SK-N-SH treated with all-trans-retinoic acid at 6 μM for 48 hours (cell line): ENCODE data around the gene CPNE4.

Experiments
- ARNTL ChIP-seq: fragments of 450-650 bp; formaldehyde crosslinking; IDR thresholded peaks from 2 replicates; pipeline ENCODE4 v1.5.0; 2020; ENCODE audit warnings: low read depth, mild to moderate bottlenecking, moderate library complexity, borderline replicate concordance
- CSDC2 ChIP-seq: fragments of 250-450 bp; sonication (Bioruptor Pico); IDR thresholded peaks from 2 replicates; pipeline ENCODE4 v1.5.0; 2020; ENCODE audit warnings: mild to moderate bottlenecking, moderate library complexity
- GLIS3 ChIP-seq: fragments of 250-450 bp; sonication (Bioruptor Pico); IDR thresholded peaks from 2 replicates; pipeline ENCODE4 v1.5.0; 2020; ENCODE audit warnings: mild to moderate bottlenecking, moderate library complexity
- RARB ChIP-seq: fragments of 250-450 bp; sonication (Bioruptor Pico); IDR thresholded peaks from 2 replicates; pipeline ENCODE4 v1.8.0; 2021; ENCODE audit warnings: mild to moderate bottlenecking, moderate library complexity
- TCF4 ChIP-seq: fragments of 250-450 bp; sonication (Bioruptor Pico); IDR thresholded peaks from 2 replicates; pipeline ENCODE4 v1.8.0; 2021; ENCODE audit warnings: mild to moderate bottlenecking, moderate library complexity, borderline replicate concordance
- ZFP3 ChIP-seq: fragments of 250-450 bp; sonication (Bioruptor Pico); IDR thresholded peaks from 2 replicates; pipeline ENCODE4 v1.5.0; 2020; ENCODE audit warnings: mild to moderate bottlenecking, moderate library complexity
- ZFP30 ChIP-seq: fragments of 450-650 bp; formaldehyde crosslinking; IDR thresholded peaks from 2 replicates; pipeline ENCODE4 v1.5.0; 2022; ENCODE audit warnings: mild to moderate bottlenecking, moderate library complexity
- ZNF565 ChIP-seq: fragments of 450-650 bp; formaldehyde crosslinking; conservative IDR thresholded peaks from 2 replicates; pipeline ENCODE4 v1.5.0; 2020; ENCODE audit warnings: low read depth, mild to moderate bottlenecking, moderate library complexity
- ZNF70 ChIP-seq: fragments of 450-650 bp; formaldehyde crosslinking; IDR thresholded peaks from 2 replicates; pipeline ENCODE4 v1.5.0; 2020; ENCODE audit warnings: mild to moderate bottlenecking, moderate library complexity
- TF ChIP-seq, protein P1 (sequence below): fragments of 250-450 bp; sonication (Bioruptor Pico); IDR thresholded peaks from 2 replicates; pipeline ENCODE4 v1.5.1; 2020; ENCODE audit warnings: low read depth, mild to moderate bottlenecking, moderate library complexity
- TF ChIP-seq, protein P2 (sequence below): fragments of 250-450 bp; sonication (Bioruptor Pico); IDR thresholded peaks from 2 replicates; pipeline ENCODE4 v1.8.0; 2020; ENCODE audit warnings: mild to moderate bottlenecking, moderate library complexity, borderline replicate concordance
- TF ChIP-seq, protein P3 (sequence below): fragments of 250-450 bp; sonication (Bioruptor Pico); IDR thresholded peaks from 2 replicates; pipeline ENCODE4 v1.5.0; 2020; ENCODE audit warnings: mild to moderate bottlenecking, moderate library complexity
- TF ChIP-seq, protein P4 (sequence below): fragments of 250-450 bp; sonication (Bioruptor Pico); IDR thresholded peaks from 2 replicates; pipeline ENCODE4 v1.5.1; 2021; ENCODE audit warnings: mild to moderate bottlenecking, moderate library complexity
- TF ChIP-seq, protein P5 (sequence below): fragments of 250-450 bp; sonication (Bioruptor Pico); IDR thresholded peaks from 2 replicates; pipeline ENCODE4 v1.8.0; 2021; ENCODE audit warnings: low read depth, mild to moderate bottlenecking, moderate library complexity, borderline replicate concordance

DNA sequence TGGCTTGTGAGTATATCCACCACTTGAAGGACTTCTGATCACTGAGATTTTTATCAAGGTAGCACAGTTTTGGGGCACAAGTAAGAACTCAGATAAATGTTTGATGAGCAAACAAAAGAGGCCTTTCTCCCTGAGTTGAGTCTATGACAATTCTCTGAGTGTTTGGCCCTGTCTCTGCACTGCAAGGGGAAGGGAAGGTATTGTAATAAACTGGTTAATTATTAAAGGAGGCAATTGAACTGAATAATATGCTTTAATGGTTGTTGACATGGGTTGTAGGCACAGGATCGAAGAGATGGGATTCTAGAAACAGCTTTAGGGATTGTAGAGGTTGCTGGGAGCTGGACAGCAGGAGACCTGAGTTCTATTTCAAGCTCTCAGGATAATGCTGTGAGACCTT, 437.0 kb downstream of the CPNE4 start:
- TF ChIP-seq, protein P1, sequence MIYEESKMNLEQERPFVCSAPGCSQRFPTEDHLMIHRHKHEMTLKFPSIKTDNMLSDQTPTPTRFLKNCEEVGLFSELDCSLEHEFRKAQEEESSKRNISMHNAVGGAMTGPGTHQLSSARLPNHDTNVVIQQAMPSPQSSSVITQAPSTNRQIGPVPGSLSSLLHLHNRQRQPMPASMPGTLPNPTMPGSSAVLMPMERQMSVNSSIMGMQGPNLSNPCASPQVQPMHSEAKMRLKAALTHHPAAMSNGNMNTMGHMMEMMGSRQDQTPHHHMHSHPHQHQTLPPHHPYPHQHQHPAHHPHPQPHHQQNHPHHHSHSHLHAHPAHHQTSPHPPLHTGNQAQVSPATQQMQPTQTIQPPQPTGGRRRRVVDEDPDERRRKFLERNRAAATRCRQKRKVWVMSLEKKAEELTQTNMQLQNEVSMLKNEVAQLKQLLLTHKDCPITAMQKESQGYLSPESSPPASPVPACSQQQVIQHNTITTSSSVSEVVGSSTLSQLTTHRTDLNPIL (CRISPR knock-in tag) = no peak
- TF ChIP-seq ZFP3 (CRISPR knock-in tag) (no peak), ARNTL (CRISPR knock-in tag) (no peak), TCF4 (CRISPR knock-in tag) (no peak), ZNF70 (no peak), GLIS3 (CRISPR knock-in tag) (no peak), ZFP30 (CRISPR knock-in tag) (no peak), RARB (CRISPR knock-in tag) (no peak), ZNF565 (CRISPR knock-in tag) (no peak), CSDC2 (CRISPR knock-in tag) (no peak)
- TF ChIP-seq, protein P2, sequence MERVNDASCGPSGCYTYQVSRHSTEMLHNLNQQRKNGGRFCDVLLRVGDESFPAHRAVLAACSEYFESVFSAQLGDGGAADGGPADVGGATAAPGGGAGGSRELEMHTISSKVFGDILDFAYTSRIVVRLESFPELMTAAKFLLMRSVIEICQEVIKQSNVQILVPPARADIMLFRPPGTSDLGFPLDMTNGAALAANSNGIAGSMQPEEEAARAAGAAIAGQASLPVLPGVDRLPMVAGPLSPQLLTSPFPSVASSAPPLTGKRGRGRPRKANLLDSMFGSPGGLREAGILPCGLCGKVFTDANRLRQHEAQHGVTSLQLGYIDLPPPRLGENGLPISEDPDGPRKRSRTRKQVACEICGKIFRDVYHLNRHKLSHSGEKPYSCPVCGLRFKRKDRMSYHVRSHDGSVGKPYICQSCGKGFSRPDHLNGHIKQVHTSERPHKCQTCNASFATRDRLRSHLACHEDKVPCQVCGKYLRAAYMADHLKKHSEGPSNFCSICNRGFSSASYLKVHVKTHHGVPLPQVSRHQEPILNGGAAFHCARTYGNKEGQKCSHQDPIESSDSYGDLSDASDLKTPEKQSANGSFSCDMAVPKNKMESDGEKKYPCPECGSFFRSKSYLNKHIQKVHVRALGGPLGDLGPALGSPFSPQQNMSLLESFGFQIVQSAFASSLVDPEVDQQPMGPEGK (CRISPR knock-in tag) = no peak
- TF ChIP-seq, protein P3, sequence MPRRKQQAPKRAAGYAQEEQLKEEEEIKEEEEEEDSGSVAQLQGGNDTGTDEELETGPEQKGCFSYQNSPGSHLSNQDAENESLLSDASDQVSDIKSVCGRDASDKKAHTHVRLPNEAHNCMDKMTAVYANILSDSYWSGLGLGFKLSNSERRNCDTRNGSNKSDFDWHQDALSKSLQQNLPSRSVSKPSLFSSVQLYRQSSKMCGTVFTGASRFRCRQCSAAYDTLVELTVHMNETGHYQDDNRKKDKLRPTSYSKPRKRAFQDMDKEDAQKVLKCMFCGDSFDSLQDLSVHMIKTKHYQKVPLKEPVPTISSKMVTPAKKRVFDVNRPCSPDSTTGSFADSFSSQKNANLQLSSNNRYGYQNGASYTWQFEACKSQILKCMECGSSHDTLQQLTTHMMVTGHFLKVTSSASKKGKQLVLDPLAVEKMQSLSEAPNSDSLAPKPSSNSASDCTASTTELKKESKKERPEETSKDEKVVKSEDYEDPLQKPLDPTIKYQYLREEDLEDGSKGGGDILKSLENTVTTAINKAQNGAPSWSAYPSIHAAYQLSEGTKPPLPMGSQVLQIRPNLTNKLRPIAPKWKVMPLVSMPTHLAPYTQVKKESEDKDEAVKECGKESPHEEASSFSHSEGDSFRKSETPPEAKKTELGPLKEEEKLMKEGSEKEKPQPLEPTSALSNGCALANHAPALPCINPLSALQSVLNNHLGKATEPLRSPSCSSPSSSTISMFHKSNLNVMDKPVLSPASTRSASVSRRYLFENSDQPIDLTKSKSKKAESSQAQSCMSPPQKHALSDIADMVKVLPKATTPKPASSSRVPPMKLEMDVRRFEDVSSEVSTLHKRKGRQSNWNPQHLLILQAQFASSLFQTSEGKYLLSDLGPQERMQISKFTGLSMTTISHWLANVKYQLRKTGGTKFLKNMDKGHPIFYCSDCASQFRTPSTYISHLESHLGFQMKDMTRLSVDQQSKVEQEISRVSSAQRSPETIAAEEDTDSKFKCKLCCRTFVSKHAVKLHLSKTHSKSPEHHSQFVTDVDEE (CRISPR knock-in tag) = no peak
- TF ChIP-seq, protein P4, sequence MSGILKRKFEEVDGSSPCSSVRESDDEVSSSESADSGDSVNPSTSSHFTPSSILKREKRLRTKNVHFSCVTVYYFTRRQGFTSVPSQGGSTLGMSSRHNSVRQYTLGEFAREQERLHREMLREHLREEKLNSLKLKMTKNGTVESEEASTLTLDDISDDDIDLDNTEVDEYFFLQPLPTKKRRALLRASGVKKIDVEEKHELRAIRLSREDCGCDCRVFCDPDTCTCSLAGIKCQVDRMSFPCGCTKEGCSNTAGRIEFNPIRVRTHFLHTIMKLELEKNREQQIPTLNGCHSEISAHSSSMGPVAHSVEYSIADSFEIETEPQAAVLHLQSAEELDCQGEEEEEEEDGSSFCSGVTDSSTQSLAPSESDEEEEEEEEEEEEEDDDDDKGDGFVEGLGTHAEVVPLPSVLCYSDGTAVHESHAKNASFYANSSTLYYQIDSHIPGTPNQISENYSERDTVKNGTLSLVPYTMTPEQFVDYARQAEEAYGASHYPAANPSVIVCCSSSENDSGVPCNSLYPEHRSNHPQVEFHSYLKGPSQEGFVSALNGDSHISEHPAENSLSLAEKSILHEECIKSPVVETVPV (CRISPR knock-in tag) = no peak
- TF ChIP-seq, protein P5, sequence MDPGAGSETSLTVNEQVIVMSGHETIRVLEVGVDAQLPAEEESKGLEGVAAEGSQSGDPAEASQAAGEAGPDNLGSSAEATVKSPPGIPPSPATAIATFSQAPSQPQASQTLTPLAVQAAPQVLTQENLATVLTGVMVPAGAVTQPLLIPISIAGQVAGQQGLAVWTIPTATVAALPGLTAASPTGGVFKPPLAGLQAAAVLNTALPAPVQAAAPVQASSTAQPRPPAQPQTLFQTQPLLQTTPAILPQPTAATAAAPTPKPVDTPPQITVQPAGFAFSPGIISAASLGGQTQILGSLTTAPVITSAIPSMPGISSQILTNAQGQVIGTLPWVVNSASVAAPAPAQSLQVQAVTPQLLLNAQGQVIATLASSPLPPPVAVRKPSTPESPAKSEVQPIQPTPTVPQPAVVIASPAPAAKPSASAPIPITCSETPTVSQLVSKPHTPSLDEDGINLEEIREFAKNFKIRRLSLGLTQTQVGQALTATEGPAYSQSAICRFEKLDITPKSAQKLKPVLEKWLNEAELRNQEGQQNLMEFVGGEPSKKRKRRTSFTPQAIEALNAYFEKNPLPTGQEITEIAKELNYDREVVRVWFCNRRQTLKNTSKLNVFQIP (CRISPR knock-in tag) = no peak
